ENCODE data around the gene PIK3R2.
"Not testable (repeated sequence)": the region's sequence is repeated elsewhere in the genome, so short reads cannot be mapped to it uniquely, and the experiment has no call there.

Gene PIK3R2

GRCh38 chr19:18152817-18153555 lies at the start of gene PIK3R2:
Gene PIK3R2 (plus strand): TSS chr19:18153163. CDS start chr19:18155880, 2,717 bp downstream.
- peaks cover 21% of the 10 kb centered on the region for H3K79me2 ChIP-seq (ENCODE audit: insufficient read depth, low read length)
- H2AFZ ChIP-seq (ENCODE audit: low read depth, low read length, severe bottlenecking): peak within 1 kb of the TSS; percentile 78
- H3K27me3 ChIP-seq (ENCODE audit: low read length): no peaks in the 10 kb centered on the region
- 0 out of 2 replicates have a peak, but pooled peaks cover 11% of the 10 kb centered on the region for H3F3A ChIP-seq (ENCODE audit: insufficient read depth)
- TF ChIP-seq, protein P1, sequence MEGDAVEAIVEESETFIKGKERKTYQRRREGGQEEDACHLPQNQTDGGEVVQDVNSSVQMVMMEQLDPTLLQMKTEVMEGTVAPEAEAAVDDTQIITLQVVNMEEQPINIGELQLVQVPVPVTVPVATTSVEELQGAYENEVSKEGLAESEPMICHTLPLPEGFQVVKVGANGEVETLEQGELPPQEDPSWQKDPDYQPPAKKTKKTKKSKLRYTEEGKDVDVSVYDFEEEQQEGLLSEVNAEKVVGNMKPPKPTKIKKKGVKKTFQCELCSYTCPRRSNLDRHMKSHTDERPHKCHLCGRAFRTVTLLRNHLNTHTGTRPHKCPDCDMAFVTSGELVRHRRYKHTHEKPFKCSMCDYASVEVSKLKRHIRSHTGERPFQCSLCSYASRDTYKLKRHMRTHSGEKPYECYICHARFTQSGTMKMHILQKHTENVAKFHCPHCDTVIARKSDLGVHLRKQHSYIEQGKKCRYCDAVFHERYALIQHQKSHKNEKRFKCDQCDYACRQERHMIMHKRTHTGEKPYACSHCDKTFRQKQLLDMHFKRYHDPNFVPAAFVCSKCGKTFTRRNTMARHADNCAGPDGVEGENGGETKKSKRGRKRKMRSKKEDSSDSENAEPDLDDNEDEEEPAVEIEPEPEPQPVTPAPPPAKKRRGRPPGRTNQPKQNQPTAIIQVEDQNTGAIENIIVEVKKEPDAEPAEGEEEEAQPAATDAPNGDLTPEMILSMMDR (IDR thresholded peaks at IDR 0.05; ENCODE audit: insufficient read depth, low read length, poor library complexity, severe bottlenecking): no peak
- no peak for TF ChIP-seq EZH2phosphoT487 (conservative IDR thresholded peaks at IDR 0.05; ENCODE audit: low read length)
- peak within 1 kb of the TSS; percentile 75 for H3K4me2 ChIP-seq (ENCODE audit: low read depth, low read length, poor library complexity, severe bottlenecking)
- no peaks in the 10 kb centered on the region for H3K9me3 ChIP-seq (ENCODE audit: insufficient read depth, low read length)
- H3K27ac ChIP-seq (ENCODE audit: low read depth, low read length): peak within 1 kb of the TSS; percentile 87
- no peaks in the 10 kb centered on the region for H3K36me3 ChIP-seq (ENCODE audit: low read length)
- no peaks in the 10 kb centered on the region for H3K9me2 ChIP-seq (replicated peaks; ENCODE audit: insufficient read depth, low read length)
- peak within 1 kb of the TSS; percentile 92 for H3K9ac ChIP-seq (ENCODE audit: low read length)
- H3K4me3 ChIP-seq (ENCODE audit: insufficient read depth, low read length, poor library complexity, severe bottlenecking): peak within 1 kb of the TSS; percentile 86
- H4K20me1 ChIP-seq (ENCODE audit: low read depth, low read length): no peaks in the 10 kb centered on the region

- no peaks in the 10 kb centered on the region for H3K9me2 ChIP-seq (replicated peaks; ENCODE audit: insufficient read depth, low read length)
- peak overlapping the region; percentile 16; the same call in 1 of the 2 replicates for H3K9ac ChIP-seq (ENCODE audit: low read length)
- peak overlapping the region; percentile 68 for H3K27ac ChIP-seq (ENCODE audit: low read depth, low read length)
- H3K27me3 ChIP-seq (ENCODE audit: low read length): no peaks in the 10 kb centered on the region
- H3K36me3 ChIP-seq (ENCODE audit: low read length): no peaks in the 10 kb centered on the region
- H3K9me3 ChIP-seq (ENCODE audit: insufficient read depth, low read length): no peaks in the 10 kb centered on the region
- no peak for TF ChIP-seq EZH2phosphoT487 (conservative IDR thresholded peaks at IDR 0.05; ENCODE audit: low read length)
- TF ChIP-seq, protein P1 (IDR thresholded peaks at IDR 0.05; ENCODE audit: insufficient read depth, low read length, poor library complexity, severe bottlenecking): no peak
- peaks cover 67% of the 10 kb centered on the region for H3F3A ChIP-seq (ENCODE audit: insufficient read depth)
- H3K79me2 ChIP-seq (ENCODE audit: insufficient read depth, low read length): peaks cover 8% of the 10 kb centered on the region; the same call in 1 of the 2 replicates
- no peak overlapping the region for H3K4me3 ChIP-seq (ENCODE audit: insufficient read depth, low read length, poor library complexity, severe bottlenecking)
- no peak overlapping the region for H2AFZ ChIP-seq (ENCODE audit: low read depth, low read length, severe bottlenecking)
- peak overlapping the region; percentile 56 for H3K4me2 ChIP-seq (ENCODE audit: low read depth, low read length, poor library complexity, severe bottlenecking)
- H4K20me1 ChIP-seq (ENCODE audit: low read depth, low read length): no peaks in the 10 kb centered on the region
Observed at GRCh38 chr19:18104793-18105131, 48.2 kb upstream of the PIK3R2 start.

DNA sequence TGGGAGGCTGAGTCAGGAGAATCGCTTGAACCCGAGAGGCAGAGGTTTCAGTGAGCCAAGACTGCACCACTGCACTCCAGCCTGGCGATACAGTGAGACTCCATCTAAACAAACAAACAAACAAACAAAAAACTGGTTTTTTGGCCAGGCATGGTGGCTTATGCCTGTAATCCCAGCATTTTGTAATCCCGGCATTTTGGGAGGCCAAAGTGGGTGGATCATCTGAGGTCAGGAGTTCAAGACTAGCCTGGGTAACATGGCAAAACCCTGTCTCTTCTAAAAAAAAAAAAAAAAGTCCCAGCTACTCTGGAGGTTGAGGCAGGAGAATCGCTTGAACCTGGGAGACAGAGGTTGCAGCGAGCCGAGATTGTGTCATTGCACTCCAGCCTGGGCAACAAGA lies 47.7 kb upstream of the PIK3R2 start:
- not testable (repeated sequence) for H3K79me2 ChIP-seq (ENCODE audit: insufficient read depth, low read length); H3K36me3 ChIP-seq (ENCODE audit: low read length); H3K27me3 ChIP-seq (ENCODE audit: low read length); H3K4me3 ChIP-seq (ENCODE audit: insufficient read depth, low read length, poor library complexity, severe bottlenecking); H3K9me2 ChIP-seq (replicated peaks; ENCODE audit: insufficient read depth, low read length); H3K9me3 ChIP-seq (ENCODE audit: insufficient read depth, low read length); H3K9ac ChIP-seq (ENCODE audit: low read length); H2AFZ ChIP-seq (ENCODE audit: low read depth, low read length, severe bottlenecking); H4K20me1 ChIP-seq (ENCODE audit: low read depth, low read length)
- Histone ChIP-seq H3F3A (ENCODE audit: insufficient read depth) (peaks cover 64% of the 10 kb centered on the region), H3K27ac (ENCODE audit: low read depth, low read length) (peak overlapping the region; percentile 68), H3K4me2 (ENCODE audit: low read depth, low read length, poor library complexity, severe bottlenecking) (peak overlapping the region; percentile 27)

GRCh38 chr19:18107235-18107634 lies 45.7 kb upstream of the PIK3R2 start:
- peak overlapping the region; percentile 15; the same call in 1 of the 2 replicates for H3K9ac ChIP-seq (ENCODE audit: low read length)
- TF ChIP-seq EZH2phosphoT487 (conservative IDR thresholded peaks at IDR 0.05; ENCODE audit: low read length): no peak
- TF ChIP-seq, protein P1 (IDR thresholded peaks at IDR 0.05; ENCODE audit: insufficient read depth, low read length, poor library complexity, severe bottlenecking): no peak
- H4K20me1 ChIP-seq (ENCODE audit: low read depth, low read length): no peaks in the 10 kb centered on the region
- no peaks in the 10 kb centered on the region for H3K9me2 ChIP-seq (replicated peaks; ENCODE audit: insufficient read depth, low read length)
- H3K4me2 ChIP-seq (ENCODE audit: low read depth, low read length, poor library complexity, severe bottlenecking): peak overlapping the region; percentile 91
- no peaks in the 10 kb centered on the region for H3K9me3 ChIP-seq (ENCODE audit: insufficient read depth, low read length)
- peak overlapping the region; percentile 87 for H3K27ac ChIP-seq (ENCODE audit: low read depth, low read length)
- H3F3A ChIP-seq (ENCODE audit: insufficient read depth): peaks cover 64% of the 10 kb centered on the region
- no peak overlapping the region for H3K4me3 ChIP-seq (ENCODE audit: insufficient read depth, low read length, poor library complexity, severe bottlenecking)
- no peaks in the 10 kb centered on the region for H3K27me3 ChIP-seq (ENCODE audit: low read length)
- H2AFZ ChIP-seq (ENCODE audit: low read depth, low read length, severe bottlenecking): no peak overlapping the region
- peaks cover 3% of the 10 kb centered on the region; the same call in 1 of the 2 replicates for H3K79me2 ChIP-seq (ENCODE audit: insufficient read depth, low read length)
- no peaks in the 10 kb centered on the region for H3K36me3 ChIP-seq (ENCODE audit: low read length)

Measured in SU-DHL-6 (cell line).